GM18867 (cell line): ENCODE measurements around the gene IL17B.

Experiments used
- ATAC-seq: cut with Tn5 transposase; IDR thresholded peaks from one replicate; pipeline ENCODE4 v1.9.1; 2021; ENCODE audit warnings: mild to moderate bottlenecking, moderate library complexity; ENCODE audit not compliant: unreplicated experiment

The IL17B gene

GRCh38 chr5:149379177-149379761 is at the start of gene IL17B:
Gene IL17B, minus strand, starts transcription at chr5:149379292. Its CDS starts 67 bp downstream, at chr5:149379225.
- ATAC-seq: no peak

- no peak for ATAC-seq
These were observed 48.9 kb upstream of the IL17B start for GRCh38 chr5:149428032-149428431.

GRCh38 chr5:149427374-149427773 is 48.3 kb upstream of the IL17B start:
- ATAC-seq: no peak

- ATAC-seq: no peak
These were observed 47.8 kb upstream of the IL17B start for GRCh38 chr5:149426931-149427330.

GRCh38 chr5:149425729-149426128 is 46.6 kb upstream of the IL17B start:
- no peak for ATAC-seq

GRCh38 chr5:149424371-149425315 is 45.6 kb upstream of the IL17B start:
- ATAC-seq: no peak

GRCh38 chr5:149423794-149424268 is 44.7 kb upstream of the IL17B start:
- no peak for ATAC-seq

- no peak for ATAC-seq
These were observed 44.1 kb upstream of the IL17B start for GRCh38 chr5:149423049-149423793.

GRCh38 chr5:149422366-149423048 is 43.4 kb upstream of the IL17B start:
- no peak for ATAC-seq

- no peak for ATAC-seq
These were observed 42.7 kb upstream of the IL17B start for GRCh38 chr5:149421834-149422233.

GRCh38 chr5:149421372-149421685 is 42.2 kb upstream of the IL17B start:
- no peak for ATAC-seq

- ATAC-seq: no peak
These were observed 41.7 kb upstream of the IL17B start for GRCh38 chr5:149420545-149421371.

GRCh38 chr5:149419859-149420544 is 40.9 kb upstream of the IL17B start:
- no peak for ATAC-seq

GRCh38 chr5:149419532-149419858 is 40.4 kb upstream of the IL17B start:
- no peak for ATAC-seq

- ATAC-seq: no peak
These were observed 39.9 kb upstream of the IL17B start for GRCh38 chr5:149418910-149419531.

- ATAC-seq: no peak
These were observed 38.7 kb upstream of the IL17B start for GRCh38 chr5:149417711-149418368.

GRCh38 chr5:149416987-149417710 is 38.1 kb upstream of the IL17B start:
- no peak for ATAC-seq
